ENCODE data around the gene SLC8B1.

The SLC8B1 gene

DNA sequence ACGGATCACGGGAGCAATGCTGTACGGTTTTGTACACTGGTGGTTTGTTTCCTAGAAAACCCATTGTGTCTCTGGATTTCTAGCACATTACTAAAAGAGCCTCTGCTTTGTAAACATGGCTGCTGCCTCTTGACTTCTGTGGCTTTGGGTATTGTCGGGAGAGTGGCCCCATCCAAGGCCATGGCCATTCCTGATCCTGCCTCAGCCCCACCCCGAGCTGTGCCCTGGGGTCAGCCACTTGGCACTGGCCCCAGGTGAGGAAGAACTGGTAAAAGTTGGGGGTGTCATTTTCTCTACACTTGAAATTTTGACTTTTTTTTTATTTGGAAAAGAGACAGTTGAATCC lies 36.5 kb downstream of the SLC8B1 start:
- DNase-seq (ENCODE audit: low read depth): no peak
- no peak overlapping the region for H3K4me3 ChIP-seq (ENCODE audit: low read depth, low read length)

DNA sequence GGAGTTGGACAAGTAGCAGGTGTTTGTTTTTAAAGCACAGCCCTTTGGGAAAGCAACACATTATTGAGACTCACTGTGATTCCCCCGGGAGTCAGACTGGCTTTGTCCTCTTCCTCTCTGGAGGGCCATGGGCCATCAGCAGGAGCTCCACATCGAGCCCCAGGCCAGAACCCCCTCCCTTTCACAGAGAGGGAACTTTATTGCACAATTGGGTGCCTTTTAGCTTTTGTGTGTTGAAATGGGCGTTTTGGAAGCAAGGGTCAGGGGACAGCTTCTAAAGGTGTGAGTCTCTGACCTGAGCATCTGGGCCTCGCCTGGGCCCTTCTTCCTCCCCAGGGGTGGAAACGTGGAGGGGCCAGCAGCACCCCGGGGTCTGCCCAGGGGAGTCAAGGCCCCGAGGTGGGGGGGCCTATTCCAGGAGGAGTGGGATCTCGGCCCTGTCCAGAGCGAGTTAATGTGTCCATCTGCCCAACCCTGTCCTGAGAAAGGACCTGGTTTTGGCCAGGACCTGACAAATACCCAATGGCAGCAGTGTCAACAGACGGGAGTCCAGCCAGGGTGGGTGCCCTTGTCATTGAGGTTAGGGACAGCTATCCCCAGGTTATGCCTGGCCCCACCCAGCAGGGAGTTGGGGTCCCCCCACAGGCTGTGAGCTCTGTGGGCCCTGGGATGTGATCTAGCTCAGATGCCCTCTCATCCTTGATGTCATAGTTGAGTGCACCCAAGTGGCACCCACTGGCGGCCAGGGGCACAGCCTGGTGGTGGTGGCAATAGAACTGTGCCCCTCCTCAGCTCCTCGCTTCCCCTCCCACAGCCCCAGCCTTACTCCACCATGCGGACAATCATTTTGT lies 37.1 kb downstream of the SLC8B1 start:
- H3K4me3 ChIP-seq (ENCODE audit: low read depth, low read length): no peak overlapping the region
- DNase-seq (ENCODE audit: low read depth): no peak

DNA sequence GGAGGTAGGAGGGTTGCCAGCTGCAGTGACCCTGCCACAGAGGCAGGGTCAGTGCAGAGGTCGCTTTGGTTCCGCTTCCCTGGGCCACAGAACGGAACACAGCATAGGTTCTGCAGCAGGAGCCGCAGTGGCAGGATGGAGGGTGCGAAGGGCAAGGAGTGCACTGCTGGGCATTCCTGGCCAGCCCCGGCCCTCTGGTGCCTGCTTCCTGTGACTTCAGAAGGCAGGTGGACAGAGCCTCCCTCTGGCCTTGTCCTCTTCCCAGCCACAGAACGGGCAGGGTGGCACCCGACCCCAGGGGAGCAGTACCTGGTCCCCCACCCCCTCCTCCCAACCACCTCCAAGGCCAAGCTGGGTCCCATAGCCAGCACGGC lies 37.7 kb downstream of the SLC8B1 start:
- H3K4me3 ChIP-seq (ENCODE audit: low read depth, low read length): no peak overlapping the region
- no peak for DNase-seq (ENCODE audit: low read depth)

GRCh38 chr12:113296557-113297213 lies 38.2 kb downstream of the SLC8B1 start:
- no peak for DNase-seq (ENCODE audit: low read depth)
- H3K4me3 ChIP-seq (ENCODE audit: low read depth, low read length): no peak overlapping the region

- no peak for DNase-seq (ENCODE audit: low read depth)
- no peak overlapping the region for H3K4me3 ChIP-seq (ENCODE audit: low read depth, low read length)
Measured at GRCh38 chr12:113295886-113296556, 38.9 kb downstream of the SLC8B1 start.

- no peak for DNase-seq (ENCODE audit: low read depth)
- no peak overlapping the region for H3K4me3 ChIP-seq (ENCODE audit: low read depth, low read length)
Measured at GRCh38 chr12:113293100-113293499, 41.8 kb downstream of the SLC8B1 start.

DNA sequence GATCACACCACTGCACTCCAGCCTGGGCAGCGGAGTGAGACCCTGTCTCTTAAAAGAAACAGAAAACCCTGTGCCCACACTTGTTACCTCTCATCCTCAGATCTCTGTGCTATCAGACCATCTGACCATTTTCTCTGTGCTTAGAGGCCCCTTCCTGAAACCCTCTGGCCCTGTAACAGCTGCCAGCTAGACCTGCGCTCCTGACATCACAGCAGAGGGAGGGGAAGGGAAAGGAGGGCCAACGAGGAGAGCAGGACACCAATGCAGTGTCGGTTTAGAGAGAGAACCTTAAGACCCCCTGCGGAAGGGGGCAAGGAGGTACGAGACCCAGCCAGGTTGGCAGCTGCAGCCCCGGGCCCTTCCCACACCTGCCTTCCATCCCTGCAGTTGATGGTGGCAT lies 42.4 kb downstream of the SLC8B1 start:
- no peak overlapping the region for H3K4me3 ChIP-seq (ENCODE audit: low read depth, low read length)
- no peak for DNase-seq (ENCODE audit: low read depth)

DNA sequence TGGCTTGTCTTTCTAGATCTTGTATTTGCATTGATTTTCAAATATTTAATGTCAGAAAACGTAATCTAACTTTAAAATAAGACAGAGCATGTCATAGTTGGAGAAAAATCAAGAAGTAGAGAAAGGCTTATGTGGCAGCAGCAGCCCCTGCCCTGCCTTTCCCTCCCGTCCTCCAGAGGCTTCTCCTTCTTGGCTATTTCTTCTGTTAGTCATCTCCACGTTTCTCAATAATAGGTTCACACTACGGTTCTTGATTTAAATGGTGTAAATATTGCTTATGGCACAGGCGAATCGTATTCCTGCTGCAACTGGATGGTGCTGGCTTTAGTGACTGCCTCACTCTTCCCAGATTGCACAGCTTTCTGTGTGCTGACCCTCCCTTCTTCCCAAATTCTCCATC lies 42.8 kb downstream of the SLC8B1 start:
- DNase-seq (ENCODE audit: low read depth): peak; percentile 66
- no peak overlapping the region for H3K4me3 ChIP-seq (ENCODE audit: low read depth, low read length)

DNA sequence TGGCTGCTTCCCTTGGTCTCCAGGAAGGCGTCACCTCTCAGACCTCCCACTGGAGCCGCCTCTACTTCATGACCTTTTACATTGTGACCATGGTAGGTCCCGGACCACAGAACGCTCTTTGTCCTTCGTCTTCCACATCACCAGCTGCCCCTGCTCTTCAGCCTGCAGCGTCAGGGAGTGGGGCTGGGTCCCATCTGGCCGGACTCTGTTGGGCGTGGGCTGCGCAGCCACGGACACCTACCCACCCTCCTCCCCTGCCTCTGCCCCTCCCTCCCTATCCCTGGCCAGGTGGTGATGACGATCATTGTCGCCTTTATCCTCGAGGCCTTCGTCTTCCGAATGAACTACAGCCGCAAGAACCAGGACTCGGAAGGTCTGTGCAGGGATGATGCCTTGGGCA lies 43.3 kb downstream of the SLC8B1 start:
- DNase-seq (ENCODE audit: low read depth): no peak
- H3K4me3 ChIP-seq (ENCODE audit: low read depth, low read length): no peak overlapping the region

DNA sequence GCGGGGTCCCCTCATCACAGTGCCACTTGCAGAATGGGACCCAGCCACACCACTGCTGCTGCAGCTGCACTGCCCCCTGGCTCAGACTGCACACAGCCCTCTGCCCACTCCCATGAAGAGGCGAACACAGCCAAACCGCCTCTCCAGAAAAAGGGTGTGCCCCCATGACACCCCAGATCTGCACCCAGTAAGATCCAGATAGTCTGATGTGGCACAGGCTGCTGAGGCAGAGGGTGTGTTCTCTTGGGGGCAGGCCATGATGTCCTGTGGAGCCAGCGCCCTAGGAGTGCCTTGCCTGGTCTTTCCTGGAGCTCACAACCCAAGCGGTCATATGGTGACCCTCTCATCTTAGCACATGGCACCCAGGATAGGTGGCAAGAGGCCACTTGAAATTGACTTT lies 44.4 kb downstream of the SLC8B1 start:
- H3K4me3 ChIP-seq (ENCODE audit: low read depth, low read length): no peak overlapping the region
- no peak for DNase-seq (ENCODE audit: low read depth)

- H3K4me3 ChIP-seq (ENCODE audit: low read depth, low read length): no peak overlapping the region
- peak; percentile 9 for DNase-seq (ENCODE audit: low read depth)
Measured at GRCh38 chr12:113289361-113289760, 45.5 kb downstream of the SLC8B1 start.

GRCh38 chr12:113287899-113288282 lies 47.0 kb downstream of the SLC8B1 start:
- no peak for DNase-seq (ENCODE audit: low read depth)
- H3K4me3 ChIP-seq (ENCODE audit: low read depth, low read length): no peak overlapping the region

DNA sequence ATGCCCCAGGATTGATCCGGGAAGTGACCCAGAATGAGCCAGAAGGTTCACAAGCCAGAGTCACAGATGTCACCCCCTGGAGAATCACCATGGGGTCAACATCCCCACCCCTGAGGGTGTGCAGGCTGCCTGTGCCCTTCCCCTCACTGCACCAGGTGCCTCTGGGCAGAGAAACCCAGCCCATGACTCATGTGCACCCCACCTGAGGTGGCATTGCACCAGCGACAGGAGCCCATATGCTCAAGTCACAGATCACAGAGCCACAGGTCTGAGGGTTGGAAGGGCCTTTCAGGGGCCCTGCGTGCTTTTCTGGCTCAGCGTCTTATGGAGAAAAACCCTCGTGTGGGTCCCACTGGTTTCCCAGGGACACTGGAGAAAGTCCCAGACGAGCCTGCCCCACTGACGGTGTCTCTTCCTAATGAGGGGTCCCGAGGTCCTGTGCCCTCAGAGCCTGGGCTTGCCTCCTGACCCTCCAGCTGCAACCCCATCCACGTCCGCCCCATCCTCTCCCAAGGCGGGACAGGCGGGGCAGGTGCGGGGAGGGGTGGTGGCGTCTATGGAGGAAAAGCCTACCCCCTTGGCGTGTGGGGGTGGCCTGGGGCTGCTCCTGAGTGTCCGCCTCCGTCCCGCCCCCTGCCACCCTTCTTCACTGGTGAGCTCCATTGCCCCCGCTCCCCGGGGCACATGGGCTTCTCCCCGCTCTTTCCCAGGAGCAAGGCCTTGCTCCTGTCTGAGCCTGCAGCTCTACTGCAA lies 47.6 kb downstream of the SLC8B1 start:
- no peak overlapping the region for H3K4me3 ChIP-seq (ENCODE audit: low read depth, low read length)
- DNase-seq (ENCODE audit: low read depth): no peak

DNA sequence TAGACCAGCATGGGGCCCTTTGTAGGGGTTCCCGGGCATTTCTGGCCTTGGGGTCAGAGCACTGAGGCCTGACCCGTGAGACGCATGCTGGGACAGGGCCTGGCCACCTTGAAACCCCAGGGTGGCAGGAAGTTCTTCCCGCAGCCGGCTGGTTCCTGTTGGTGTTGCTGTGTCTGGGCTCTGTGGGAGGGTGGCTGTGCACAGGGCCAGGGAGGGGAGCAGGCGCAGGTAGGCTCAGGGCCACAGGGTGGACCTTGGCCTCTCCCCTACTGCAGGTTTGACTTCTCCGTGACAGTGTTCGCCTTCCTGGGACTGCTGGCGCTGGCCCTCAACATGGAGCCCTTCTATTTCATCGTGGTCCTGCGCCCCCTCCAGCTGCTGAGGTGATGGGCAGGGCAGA lies 48.2 kb downstream of the SLC8B1 start:
- no peak for DNase-seq (ENCODE audit: low read depth)
- no peak overlapping the region for H3K4me3 ChIP-seq (ENCODE audit: low read depth, low read length)

DNA sequence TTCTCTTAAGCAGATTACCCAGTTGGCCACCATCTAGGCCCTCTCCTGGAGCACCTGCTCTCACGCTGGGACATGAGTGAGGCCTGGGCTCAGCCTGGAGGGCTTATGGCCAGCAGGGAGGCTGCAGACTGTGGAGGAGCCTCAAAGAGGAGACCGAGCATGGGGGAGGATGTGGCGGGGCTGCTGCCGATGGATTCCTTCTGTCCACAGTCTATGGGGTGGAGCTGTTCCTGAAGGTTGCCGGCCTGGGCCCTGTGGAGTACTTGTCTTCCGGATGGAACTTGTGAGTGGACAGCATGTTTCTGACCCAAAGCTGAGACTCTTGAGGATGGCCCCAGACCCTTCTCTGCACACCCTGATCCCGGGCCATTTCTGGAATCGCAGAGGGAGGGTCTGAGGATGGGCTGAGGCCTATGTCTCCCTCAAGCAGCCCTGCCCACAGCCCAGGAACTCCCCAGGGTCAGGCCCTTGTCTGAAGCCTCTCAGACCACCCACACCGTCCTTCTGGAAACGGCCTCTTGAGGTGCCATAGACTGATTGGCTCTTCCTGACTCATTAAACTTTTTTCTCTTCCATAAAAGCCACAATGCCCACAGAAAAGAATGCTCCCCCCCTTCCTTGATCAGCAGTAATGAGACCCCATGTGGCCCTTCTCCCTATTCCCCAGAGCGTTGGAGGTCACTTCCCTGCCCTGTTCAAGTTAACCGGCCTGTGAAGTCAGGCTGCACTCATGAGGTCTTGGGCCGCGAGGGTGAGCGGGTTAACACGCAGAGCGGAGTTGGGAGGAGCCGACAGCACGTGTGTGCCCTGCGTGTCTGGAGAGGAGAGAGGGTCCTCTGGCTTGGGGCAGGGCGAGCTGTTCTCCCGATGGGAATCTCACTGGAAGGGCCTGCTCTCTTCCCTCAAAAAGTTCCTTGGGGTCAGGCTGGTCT lies 49.0 kb downstream of the SLC8B1 start:
- DNase-seq (ENCODE audit: low read depth): no peak
- H3K4me3 ChIP-seq (ENCODE audit: low read depth, low read length): no peak overlapping the region

- DNase-seq (ENCODE audit: low read depth): no peak
- no peak overlapping the region for H3K4me3 ChIP-seq (ENCODE audit: low read depth, low read length)
Measured at GRCh38 chr12:113284751-113285150, 50.2 kb downstream of the SLC8B1 start.

DNA sequence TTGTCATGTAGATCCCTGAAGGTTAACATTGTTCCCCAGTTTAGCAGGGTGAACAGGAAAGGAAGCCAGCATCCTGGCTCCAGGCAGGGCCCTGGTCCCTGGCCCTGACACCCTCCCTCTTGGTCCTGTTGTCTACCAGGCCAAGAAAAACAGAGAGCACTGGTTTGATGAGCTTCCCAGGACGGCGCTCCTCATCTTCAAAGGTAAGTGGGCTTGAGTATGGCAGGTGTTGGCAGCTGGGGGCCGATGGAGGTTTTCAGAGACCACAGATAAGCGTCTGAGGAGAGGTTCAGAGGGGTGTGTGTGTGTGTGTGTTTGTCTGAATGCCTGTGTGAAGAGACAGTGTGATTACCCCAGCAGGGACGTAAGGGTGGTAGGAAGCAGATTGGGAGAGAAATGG lies 56.3 kb downstream of the SLC8B1 start:
- no peak overlapping the region for H3K4me3 ChIP-seq (ENCODE audit: low read depth, low read length)
- DNase-seq (ENCODE audit: low read depth): no peak

GRCh38 chr12:113278141-113278540 lies 56.8 kb downstream of the SLC8B1 start:
- H3K4me3 ChIP-seq (ENCODE audit: low read depth, low read length): no peak overlapping the region
- no peak for DNase-seq (ENCODE audit: low read depth)

DNA sequence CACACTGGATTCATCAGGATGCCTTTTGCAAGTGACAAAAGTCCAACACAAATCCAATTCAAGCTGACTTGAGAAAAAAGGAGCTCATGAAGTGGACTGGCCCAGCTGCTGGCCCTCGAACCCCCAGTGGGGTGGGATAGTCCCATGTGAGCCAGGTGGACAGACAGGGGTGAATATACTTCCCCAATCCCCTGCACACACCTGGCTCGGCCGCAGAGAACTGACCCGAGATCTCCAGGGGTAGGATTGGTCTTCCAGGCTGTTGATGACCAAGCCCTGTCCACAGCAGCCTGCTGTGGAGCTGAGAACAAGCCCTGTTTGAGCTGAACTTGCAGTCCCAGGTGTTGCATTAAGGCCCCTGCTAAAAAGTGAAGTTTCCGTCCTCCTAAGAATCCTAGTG lies 57.4 kb downstream of the SLC8B1 start:
- no peak for DNase-seq (ENCODE audit: low read depth)
- no peak overlapping the region for H3K4me3 ChIP-seq (ENCODE audit: low read depth, low read length)

Measured in skeletal muscle cell (primary cell).